ENCODE data around the gene MTHFSD. TPM values are rescaled to one million over a fixed set of nuclear protein-coding genes. Genes with fewer than 3 reads are reported as not detected.

MTHFSD gene
- total and polyA plus RNA-seq, 2 donors, result 11.0 to 18.4 TPM

DNA sequence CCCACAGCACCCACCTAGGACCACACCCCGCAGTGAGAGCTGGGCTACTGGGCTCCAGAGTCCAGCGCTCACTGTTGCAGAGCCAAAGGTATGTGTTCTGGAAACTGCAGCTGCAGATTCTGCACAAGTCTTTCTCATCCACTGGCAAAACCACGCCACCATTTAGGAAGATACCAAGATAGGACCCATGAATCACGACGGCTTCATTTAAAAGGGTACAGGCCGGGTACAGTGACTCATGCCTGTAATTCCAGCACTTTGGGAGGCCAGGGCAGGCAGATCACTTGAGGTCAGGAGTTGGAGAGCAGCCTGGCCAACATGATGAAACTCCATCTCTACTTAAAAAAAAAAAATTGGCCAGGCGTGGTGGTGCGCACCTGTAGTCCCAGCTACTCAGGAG, 25.9 kb downstream of the MTHFSD start:
- 85% methylated on average over 8 of the region's 8 CpGs for WGBS
- Histone ChIP-seq H3K27me3 (ENCODE audit: control insufficient read depth in 2 of 2, insufficient read depth in 1 of 2, low read length in 1 of 2) (peaks cover 0 to 2% of the 10 kb centered on the region in 2 donors), H3K27ac (ENCODE audit: low read depth in 1 of 2, low read length in 1 of 2) (no peak overlapping the region), H3K36me3 (ENCODE audit: control insufficient read depth in 2 of 2, insufficient read depth in 2 of 2, low read length in 1 of 2) (peaks cover 0 to 14% of the 10 kb centered on the region in 2 donors), H3K4me3 (ENCODE audit: low read length in 2 of 2) (no peak overlapping the region), H3K4me1 (ENCODE audit: control insufficient read depth in 2 of 2, insufficient read depth in 2 of 2, low read length in 2 of 2) (no peaks in the 10 kb centered on the region), H3K9me3 (ENCODE audit: control insufficient read depth in 2 of 2, insufficient read depth in 1 of 2, low read length in 1 of 2) (no peaks in the 10 kb centered on the region)
- no peak for DNase-seq (ENCODE audit: low read depth in 6 of 9, low spot score in 9 of 9)

DNA sequence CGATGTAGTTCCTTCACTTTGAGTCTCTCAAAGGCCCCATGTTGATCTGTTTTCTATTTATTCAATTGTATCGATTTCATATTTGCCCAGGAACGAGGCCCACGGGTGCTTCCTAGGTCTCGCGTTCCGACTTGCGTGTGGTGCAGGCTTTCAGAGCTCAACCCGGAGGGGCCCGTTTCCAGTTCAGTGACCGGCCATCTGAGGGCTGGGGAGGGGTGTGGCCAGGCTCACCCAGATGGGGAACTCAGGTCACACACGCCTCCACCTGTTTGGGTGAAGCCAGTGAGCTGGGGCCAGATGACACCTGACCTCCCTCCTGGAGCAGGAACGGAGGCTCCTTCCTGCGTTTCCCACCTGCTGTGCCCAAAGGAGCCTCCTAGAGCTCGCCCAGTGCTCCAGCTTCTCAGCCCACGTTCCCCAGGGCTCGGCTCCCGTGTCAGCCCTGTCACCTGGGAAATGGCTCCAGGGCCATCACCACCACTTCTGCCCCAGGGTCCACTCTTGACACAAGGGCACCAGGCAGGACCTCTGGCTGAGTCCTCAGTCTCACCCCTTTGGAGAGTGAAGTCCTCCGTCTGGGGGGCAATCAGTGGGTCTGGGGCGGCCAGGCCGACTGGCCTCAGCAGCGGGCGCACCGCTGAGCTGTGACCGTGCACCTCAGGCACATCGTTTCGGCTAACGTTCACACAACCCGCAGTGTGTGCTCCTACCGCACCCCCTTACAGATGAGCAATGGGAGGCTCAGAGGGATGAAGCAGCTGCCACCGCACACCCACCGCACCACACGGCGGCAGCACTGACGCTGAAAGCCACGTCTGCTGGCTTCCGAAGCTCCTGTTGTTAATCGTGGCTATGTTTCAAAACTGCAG, 26.7 kb downstream of the MTHFSD start:
- Histone ChIP-seq H3K27me3 (ENCODE audit: control insufficient read depth in 2 of 2, insufficient read depth in 1 of 2, low read length in 1 of 2) (peaks cover 0 to 6% of the 10 kb centered on the region in 2 donors), H3K4me1 (ENCODE audit: control insufficient read depth in 2 of 2, insufficient read depth in 2 of 2, low read length in 2 of 2) (no peaks in the 10 kb centered on the region), H3K36me3 (ENCODE audit: control insufficient read depth in 2 of 2, insufficient read depth in 2 of 2, low read length in 1 of 2) (peaks cover 0 to 14% of the 10 kb centered on the region in 2 donors), H3K4me3 (ENCODE audit: low read length in 2 of 2) (no peak overlapping the region), H3K9me3 (ENCODE audit: control insufficient read depth in 2 of 2, insufficient read depth in 1 of 2, low read length in 1 of 2) (no peaks in the 10 kb centered on the region), H3K27ac (ENCODE audit: low read depth in 1 of 2, low read length in 1 of 2) (no peak overlapping the region)
- WGBS, result 96% methylated on average over 38 of the region's 38 CpGs
- no peak for DNase-seq (ENCODE audit: low read depth in 6 of 9, low spot score in 9 of 9)

DNA sequence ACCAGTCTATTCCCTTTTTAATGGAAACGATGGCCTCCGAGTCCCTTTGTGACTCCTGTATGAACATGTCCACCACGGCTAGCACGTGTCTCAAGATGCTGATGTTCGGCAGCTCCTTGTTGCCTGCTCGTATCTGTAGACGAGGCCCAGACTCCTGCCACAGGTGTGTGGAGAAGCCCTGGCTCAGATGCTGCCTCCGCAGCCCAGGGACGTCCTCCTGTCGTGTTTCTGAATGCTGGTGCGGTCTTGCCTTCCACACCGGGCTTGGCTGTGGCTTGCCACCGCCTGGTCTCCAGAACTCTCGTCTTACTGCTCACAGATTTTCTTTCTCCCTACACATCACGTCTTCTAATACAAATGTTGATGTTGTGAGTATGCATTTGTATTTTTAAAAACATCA, 27.7 kb downstream of the MTHFSD start:
- Histone ChIP-seq H3K27me3 (ENCODE audit: control insufficient read depth in 2 of 2, insufficient read depth in 1 of 2, low read length in 1 of 2) (peaks cover 3 to 13% of the 10 kb centered on the region in 2 donors), H3K36me3 (ENCODE audit: control insufficient read depth in 2 of 2, insufficient read depth in 2 of 2, low read length in 1 of 2) (peaks cover 0 to 10% of the 10 kb centered on the region in 2 donors), H3K9me3 (ENCODE audit: control insufficient read depth in 2 of 2, insufficient read depth in 1 of 2, low read length in 1 of 2) (no peaks in the 10 kb centered on the region), H3K27ac (ENCODE audit: low read depth in 1 of 2, low read length in 1 of 2) (no peak overlapping the region), H3K4me1 (ENCODE audit: control insufficient read depth in 2 of 2, insufficient read depth in 2 of 2, low read length in 2 of 2) (no peaks in the 10 kb centered on the region), H3K4me3 (ENCODE audit: low read length in 2 of 2) (no peak overlapping the region)
- WGBS, result 94% methylated on average over 15 of the region's 15 CpGs
- DNase-seq (ENCODE audit: low read depth in 6 of 9, low spot score in 9 of 9), result no peak

DNA sequence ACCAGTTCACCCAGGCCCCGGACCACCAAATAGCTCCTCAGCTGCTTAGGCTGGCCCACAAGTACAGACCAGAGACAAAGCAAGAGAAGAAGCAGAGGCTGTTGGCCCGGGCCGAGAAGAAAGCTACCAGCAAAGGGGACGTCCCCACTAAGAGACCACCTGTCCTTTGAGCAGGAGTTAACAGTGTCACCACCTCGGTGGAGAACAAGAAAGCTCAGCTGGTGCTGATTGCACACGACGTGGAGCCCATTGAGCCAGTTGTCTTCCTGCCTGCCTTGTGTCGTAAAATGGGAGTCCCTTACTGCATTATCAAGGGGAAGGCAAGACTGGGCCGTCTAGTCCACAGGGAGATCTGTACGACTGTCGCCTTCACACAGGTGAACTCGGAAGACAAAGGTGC, 29.3 kb downstream of the MTHFSD start:
- Histone ChIP-seq H3K4me1 (ENCODE audit: control insufficient read depth in 2 of 2, insufficient read depth in 2 of 2, low read length in 2 of 2) (no peaks in the 10 kb centered on the region), H3K27ac (ENCODE audit: low read depth in 1 of 2, low read length in 1 of 2) (no peak overlapping the region), H3K9me3 (ENCODE audit: control insufficient read depth in 2 of 2, insufficient read depth in 1 of 2, low read length in 1 of 2) (no peaks in the 10 kb centered on the region), H3K27me3 (ENCODE audit: control insufficient read depth in 2 of 2, insufficient read depth in 1 of 2, low read length in 1 of 2) (peaks cover 7 to 26% of the 10 kb centered on the region in 2 donors), H3K36me3 (ENCODE audit: control insufficient read depth in 2 of 2, insufficient read depth in 2 of 2, low read length in 1 of 2) (no peaks in the 10 kb centered on the region), H3K4me3 (ENCODE audit: low read length in 2 of 2) (no peak overlapping the region)
- no peak for DNase-seq (ENCODE audit: low read depth in 6 of 9, low spot score in 9 of 9)
- 64% methylated on average over 12 of the region's 12 CpGs for WGBS

DNA sequence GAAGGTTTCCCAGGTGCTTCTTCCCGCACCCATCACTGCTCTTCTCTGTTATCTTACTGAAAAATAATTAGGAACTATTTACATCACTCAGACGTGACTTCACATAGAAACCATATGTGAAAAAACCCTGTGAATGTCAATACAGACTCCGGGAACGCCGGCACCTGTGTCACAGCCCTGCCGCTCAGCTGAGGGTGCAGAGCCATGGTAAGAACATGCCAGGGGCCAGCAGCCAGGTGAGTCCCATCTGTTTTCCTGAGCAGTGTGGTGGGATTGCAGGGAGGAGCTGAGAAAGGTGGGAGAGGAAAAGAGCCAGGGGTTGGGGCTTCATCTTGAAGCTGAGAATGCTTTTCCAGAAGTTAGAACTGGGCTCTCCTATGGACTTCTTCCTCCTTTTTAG, 31.0 kb downstream of the MTHFSD start:
- no peak for DNase-seq (ENCODE audit: low read depth in 6 of 9, low spot score in 9 of 9)
- Histone ChIP-seq H3K27me3 (ENCODE audit: control insufficient read depth in 2 of 2, insufficient read depth in 1 of 2, low read length in 1 of 2) (peaks cover 19 to 43% of the 10 kb centered on the region in 2 donors), H3K9me3 (ENCODE audit: control insufficient read depth in 2 of 2, insufficient read depth in 1 of 2, low read length in 1 of 2) (no peaks in the 10 kb centered on the region), H3K36me3 (ENCODE audit: control insufficient read depth in 2 of 2, insufficient read depth in 2 of 2, low read length in 1 of 2) (no peaks in the 10 kb centered on the region), H3K4me1 (ENCODE audit: control insufficient read depth in 2 of 2, insufficient read depth in 2 of 2, low read length in 2 of 2) (no peaks in the 10 kb centered on the region), H3K4me3 (ENCODE audit: low read length in 2 of 2) (no peak overlapping the region), H3K27ac (ENCODE audit: low read depth in 1 of 2, low read length in 1 of 2) (no peak overlapping the region)
- WGBS, result 87% methylated on average over 6 of the region's 6 CpGs

DNA sequence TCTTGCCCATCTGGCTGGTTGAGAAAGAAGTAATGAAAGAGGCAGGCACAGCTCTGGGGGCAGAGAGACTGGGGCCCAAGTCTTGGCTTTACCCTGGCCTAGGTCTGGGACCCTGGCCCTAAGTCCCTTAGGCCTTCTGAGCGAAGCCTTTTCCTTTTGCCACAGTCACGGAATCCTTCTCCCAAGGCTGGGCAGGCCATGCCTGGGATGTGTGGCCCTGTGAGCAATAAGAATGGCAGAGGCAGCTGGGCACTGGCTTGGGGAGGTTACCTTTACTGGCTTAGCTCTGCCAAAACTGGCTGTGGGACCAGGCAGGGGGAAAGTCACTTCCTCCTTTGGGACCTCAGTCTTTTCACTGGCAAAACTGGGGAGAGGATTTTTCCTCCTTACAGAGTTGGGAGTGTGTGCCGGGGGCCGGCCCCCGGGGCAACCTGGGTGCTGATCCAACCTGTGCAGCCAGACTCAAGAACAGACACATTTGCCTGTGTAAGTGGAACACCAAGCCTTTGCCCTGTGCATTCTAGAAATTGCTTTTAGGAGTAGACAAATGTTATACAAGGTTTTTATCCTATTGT, 31.8 kb downstream of the MTHFSD start:
- Histone ChIP-seq H3K27me3 (ENCODE audit: control insufficient read depth in 2 of 2, insufficient read depth in 1 of 2, low read length in 1 of 2) (peaks cover 22 to 51% of the 10 kb centered on the region in 2 donors), H3K4me1 (ENCODE audit: control insufficient read depth in 2 of 2, insufficient read depth in 2 of 2, low read length in 2 of 2) (no peaks in the 10 kb centered on the region), H3K9me3 (ENCODE audit: control insufficient read depth in 2 of 2, insufficient read depth in 1 of 2, low read length in 1 of 2) (peaks cover 0 to under 1% of the 10 kb centered on the region in 2 donors), H3K4me3 (ENCODE audit: low read length in 2 of 2) (no peak overlapping the region), H3K27ac (ENCODE audit: low read depth in 1 of 2, low read length in 1 of 2) (no peak overlapping the region), H3K36me3 (ENCODE audit: control insufficient read depth in 2 of 2, insufficient read depth in 2 of 2, low read length in 1 of 2) (no peaks in the 10 kb centered on the region)
- 77% methylated on average over 5 of the region's 5 CpGs for WGBS
- DNase-seq (ENCODE audit: low read depth in 6 of 9, low spot score in 9 of 9), result no peak

DNA sequence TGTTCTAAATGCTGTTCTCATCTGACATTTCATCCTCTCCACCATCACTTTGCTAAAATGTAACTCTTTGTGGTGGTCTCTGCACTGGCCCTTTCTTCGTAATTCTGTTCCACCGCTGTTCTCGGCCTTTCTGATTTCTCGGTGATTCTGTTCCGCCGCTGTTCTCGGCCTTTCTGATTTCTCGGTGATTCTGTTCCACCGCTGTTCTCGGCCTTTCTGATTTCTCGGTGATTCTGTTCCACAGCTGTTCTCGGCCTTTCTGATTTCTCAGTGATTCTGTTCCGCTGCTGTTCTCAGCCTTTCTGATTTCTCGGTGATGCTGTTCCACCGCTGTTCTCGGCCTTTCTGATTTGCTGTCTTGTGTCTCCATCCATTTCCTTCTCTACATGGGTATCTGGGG, 32.4 kb downstream of the MTHFSD start:
- peaks cover 28 to 57% of the 10 kb centered on the region in 2 donors for H3K27me3 ChIP-seq (ENCODE audit: control insufficient read depth in 2 of 2, insufficient read depth in 1 of 2, low read length in 1 of 2)
- H3K4me1 ChIP-seq (ENCODE audit: control insufficient read depth in 2 of 2, insufficient read depth in 2 of 2, low read length in 2 of 2), result no peaks in the 10 kb centered on the region
- 89% methylated on average over 16 of the region's 16 CpGs for WGBS

DNA sequence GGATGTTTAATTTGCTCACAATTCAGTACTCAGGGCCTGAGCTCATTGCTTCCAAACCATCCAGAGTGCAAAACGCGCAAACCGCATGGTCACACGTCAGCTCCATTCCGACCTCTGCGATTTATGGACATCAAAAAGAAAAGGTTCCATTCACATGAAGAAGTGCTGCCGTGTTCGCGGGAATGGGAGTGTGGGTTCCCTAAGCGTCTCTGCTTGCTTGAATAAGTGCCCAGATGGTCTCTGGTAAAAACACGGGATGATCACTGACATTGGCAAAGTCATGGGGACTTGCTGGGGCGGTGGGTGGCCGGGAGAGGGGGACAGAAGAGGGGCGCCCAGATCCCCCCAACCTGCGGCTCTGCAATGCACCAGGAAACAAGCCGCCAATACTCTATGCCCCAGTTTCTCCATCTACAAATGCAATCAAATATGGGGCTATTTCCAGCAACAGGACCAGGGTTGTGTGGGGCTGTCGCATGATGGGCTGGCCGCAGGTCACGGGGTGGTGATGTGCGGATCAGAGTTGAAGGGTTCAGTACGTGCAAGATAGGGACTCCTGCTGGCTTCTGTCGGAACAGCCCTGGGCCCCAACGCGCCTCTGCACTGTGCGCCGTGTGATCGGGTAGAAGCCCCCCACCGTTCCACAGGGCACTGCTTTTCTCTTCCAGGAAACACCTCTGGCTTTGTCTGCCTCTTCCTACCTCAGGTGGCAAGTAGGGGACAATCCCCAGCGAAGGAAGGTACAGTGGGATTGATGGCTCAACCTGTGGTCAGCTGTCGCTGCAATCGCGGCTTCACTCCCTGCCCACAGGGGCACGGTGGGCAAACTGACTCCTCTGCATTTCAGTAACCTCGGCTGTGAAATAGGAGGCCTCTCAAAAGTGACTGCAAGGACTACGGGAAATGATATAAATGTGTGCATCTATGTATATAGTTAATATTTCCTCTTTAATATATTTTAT, 33.5 kb downstream of the MTHFSD start:
- no peak for DNase-seq (ENCODE audit: low read depth in 6 of 9, low spot score in 9 of 9)
- Histone ChIP-seq H3K4me3 (ENCODE audit: low read length in 2 of 2) (no peak overlapping the region), H3K36me3 (ENCODE audit: control insufficient read depth in 2 of 2, insufficient read depth in 2 of 2, low read length in 1 of 2) (no peaks in the 10 kb centered on the region), H3K27ac (ENCODE audit: low read depth in 1 of 2, low read length in 1 of 2) (no peak overlapping the region), H3K4me1 (ENCODE audit: control insufficient read depth in 2 of 2, insufficient read depth in 2 of 2, low read length in 2 of 2) (no peaks in the 10 kb centered on the region), H3K27me3 (ENCODE audit: control insufficient read depth in 2 of 2, insufficient read depth in 1 of 2, low read length in 1 of 2) (peaks cover 40 to 68% of the 10 kb centered on the region in 2 donors), H3K9me3 (ENCODE audit: control insufficient read depth in 2 of 2, insufficient read depth in 1 of 2, low read length in 1 of 2) (peaks cover 0 to 5% of the 10 kb centered on the region in 2 donors)
- 82% methylated on average over 35 of the region's 35 CpGs for WGBS

More for the DNA sequence above, 32.4 kb downstream of the MTHFSD start:
- no peaks in the 10 kb centered on the region for H3K36me3 ChIP-seq (ENCODE audit: control insufficient read depth in 2 of 2, insufficient read depth in 2 of 2, low read length in 1 of 2)
- H3K9me3 ChIP-seq (ENCODE audit: control insufficient read depth in 2 of 2, insufficient read depth in 1 of 2, low read length in 1 of 2), result peaks cover 0 to 5% of the 10 kb centered on the region in 2 donors
- H3K27ac ChIP-seq (ENCODE audit: low read depth in 1 of 2, low read length in 1 of 2), result no peak overlapping the region
- DNase-seq (ENCODE audit: low read depth in 6 of 9, low spot score in 9 of 9), result no peak
- no peak overlapping the region for H3K4me3 ChIP-seq (ENCODE audit: low read length in 2 of 2)
